HG02623 (cell line): ENCODE results near the gene ATAD3B.
"Not testable (repeated sequence)": the region's sequence is repeated elsewhere in the genome, so short reads cannot be mapped to it uniquely, and the experiment has no call there.

Source experiments
- ATAC-seq: cut with Tn5 transposase; IDR thresholded peaks from one replicate; pipeline ENCODE4 v1.9.1; 2021; ENCODE audit warnings: moderate library complexity; ENCODE audit not compliant: unreplicated experiment

ATAD3B gene, protein sequence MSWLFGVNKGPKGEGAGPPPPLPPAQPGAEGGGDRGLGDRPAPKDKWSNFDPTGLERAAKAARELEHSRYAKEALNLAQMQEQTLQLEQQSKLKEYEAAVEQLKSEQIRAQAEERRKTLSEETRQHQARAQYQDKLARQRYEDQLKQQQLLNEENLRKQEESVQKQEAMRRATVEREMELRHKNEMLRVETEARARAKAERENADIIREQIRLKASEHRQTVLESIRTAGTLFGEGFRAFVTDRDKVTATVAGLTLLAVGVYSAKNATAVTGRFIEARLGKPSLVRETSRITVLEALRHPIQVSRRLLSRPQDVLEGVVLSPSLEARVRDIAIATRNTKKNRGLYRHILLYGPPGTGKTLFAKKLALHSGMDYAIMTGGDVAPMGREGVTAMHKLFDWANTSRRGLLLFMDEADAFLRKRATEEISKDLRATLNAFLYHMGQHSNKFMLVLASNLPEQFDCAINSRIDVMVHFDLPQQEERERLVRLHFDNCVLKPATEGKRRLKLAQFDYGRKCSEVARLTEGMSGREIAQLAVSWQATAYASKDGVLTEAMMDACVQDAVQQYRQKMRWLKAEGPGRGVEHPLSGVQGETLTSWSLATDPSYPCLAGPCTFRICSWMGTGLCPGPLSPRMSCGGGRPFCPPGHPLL

DNA sequence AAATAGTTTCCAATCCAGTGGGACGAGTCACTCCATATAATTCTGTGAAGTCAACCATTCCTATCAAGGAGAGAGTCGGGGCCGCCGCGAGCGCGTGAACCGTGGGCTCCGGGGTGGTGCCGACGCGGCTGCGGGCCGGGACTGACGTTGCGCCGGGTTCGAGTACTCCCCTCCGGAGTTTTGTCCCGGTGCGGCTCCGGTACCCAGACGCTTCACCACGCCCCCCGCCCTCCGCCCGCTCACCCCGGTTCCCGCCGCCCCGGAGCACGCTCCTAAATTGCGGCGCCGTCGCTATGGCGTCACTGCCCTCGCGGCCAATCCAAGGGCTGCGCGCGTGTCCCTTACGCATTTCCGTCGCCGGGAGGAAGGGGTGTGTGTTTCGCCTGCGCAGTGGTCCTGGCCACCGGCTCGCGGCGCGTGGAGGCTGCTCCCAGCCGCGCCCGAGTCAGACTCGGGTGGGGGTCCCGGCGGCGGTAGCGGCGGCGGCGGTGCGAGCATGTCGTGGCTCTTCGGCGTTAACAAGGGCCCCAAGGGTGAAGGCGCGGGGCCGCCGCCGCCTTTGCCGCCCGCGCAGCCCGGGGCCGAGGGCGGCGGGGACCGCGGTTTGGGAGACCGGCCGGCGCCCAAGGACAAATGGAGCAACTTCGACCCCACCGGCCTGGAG, at the start of gene ATAD3B:
Gene ATAD3B, plus strand, starts transcription at position 377 of the 664 bp plus-strand sequence. Its CDS starts 120 bp downstream, at position 497.
- ATAC-seq, result peak; percentile 85

DNA sequence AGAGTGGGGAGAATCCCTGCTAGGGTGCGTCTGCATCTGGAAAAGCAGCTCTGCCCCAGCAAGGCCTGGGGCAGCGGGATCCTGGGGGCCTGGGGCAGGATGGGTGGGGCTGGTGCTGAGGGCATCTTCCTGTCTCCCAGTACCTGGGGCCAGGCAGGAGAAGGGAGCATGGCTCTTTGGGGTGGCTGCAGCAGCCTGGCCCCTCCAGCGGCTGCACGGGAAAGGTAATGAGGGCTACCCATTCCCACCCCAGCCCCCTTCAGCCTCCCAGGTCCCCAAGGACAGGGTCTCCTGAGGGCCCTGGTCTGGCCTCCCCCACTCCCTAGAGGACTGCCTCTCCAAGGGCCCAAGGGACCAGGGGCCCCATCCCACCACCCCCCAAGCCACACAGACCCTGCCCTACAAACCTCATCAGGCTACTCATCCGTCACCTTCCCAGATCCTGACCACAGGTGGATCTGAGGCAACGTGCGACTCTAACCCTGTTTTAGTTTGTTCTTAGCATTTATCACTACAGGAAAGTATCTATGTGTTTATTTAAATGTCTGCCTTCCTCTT, 49.6 kb upstream of the ATAD3B start:
- ATAC-seq, result no peak

- ATAC-seq, result no peak
These were observed 48.9 kb upstream of the ATAD3B start for GRCh38 chr1:1422465-1423244.

DNA sequence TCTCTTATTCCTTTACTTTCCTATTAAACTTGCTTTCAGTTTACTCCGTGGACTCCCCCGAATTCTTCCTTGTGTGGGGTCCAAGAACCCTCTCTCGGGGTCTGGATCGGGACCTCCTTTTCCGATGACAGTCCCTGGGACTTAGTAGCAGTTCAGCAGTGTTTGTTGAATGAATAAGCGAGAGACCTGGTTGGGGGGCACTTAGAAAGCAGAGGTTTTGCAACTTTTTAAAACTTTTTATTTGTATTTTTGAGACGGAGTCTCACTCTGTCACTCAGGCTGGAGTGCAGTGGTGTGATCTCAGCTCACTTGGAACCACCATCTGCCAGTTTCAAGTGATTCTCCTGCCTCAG, 48.3 kb upstream of the ATAD3B start:
- ATAC-seq, result no peak

DNA sequence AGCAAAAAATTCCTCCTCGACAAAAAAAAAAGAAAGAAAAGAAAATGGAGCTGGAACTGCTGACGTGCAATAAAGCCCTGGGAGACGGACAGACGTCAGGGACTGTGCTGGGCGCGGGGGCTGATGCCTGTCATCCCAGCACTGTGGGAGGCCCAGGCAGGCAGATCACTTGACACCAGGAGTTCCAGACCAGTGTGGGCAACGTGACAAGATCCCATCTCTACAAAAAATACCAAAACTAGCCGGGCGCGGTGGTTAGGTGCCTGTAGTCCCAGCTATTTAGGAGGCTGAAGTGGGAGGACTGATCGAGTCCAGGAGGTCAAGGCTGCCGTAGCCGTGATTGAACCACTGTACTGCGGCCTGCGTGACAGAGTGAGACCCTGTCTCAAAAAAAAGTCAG, 46.9 kb upstream of the ATAD3B start:
- no peak for ATAC-seq

GRCh38 chr1:1425426-1425752, 46.2 kb upstream of the ATAD3B start:
- ATAC-seq, result no peak

GRCh38 chr1:1425753-1426495, 45.6 kb upstream of the ATAD3B start:
- no peak for ATAC-seq

DNA sequence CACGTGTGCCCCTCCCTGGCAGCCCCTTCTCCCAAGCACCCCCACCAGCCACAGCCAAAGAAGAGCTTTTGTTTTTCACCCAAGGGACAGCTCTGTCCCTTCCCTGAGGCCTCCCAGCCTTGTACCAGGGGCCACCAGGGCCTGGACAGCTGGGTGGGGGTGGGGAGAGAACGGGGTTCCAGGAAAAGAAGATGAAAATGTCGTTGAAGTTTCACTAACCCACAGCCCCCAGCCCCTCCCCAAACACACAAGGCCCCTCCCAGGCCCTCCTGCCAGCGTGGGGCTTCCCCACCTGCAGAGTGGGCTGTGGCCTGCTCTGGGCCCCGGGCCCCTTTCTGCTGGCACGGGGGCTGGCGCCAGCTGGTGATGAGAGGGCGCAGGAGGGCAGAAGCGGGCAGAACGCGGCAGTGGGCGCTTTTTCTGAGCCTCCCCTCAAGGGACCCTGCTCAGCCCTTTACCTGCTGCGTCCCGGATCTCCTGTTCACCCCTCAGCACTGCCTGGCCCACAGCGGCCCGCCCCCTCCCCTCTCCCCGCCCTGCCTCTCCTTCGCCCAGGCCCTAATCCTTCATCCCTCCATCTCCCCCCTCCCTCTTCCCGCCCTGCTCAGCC, 45.0 kb upstream of the ATAD3B start:
- ATAC-seq, result no peak

DNA sequence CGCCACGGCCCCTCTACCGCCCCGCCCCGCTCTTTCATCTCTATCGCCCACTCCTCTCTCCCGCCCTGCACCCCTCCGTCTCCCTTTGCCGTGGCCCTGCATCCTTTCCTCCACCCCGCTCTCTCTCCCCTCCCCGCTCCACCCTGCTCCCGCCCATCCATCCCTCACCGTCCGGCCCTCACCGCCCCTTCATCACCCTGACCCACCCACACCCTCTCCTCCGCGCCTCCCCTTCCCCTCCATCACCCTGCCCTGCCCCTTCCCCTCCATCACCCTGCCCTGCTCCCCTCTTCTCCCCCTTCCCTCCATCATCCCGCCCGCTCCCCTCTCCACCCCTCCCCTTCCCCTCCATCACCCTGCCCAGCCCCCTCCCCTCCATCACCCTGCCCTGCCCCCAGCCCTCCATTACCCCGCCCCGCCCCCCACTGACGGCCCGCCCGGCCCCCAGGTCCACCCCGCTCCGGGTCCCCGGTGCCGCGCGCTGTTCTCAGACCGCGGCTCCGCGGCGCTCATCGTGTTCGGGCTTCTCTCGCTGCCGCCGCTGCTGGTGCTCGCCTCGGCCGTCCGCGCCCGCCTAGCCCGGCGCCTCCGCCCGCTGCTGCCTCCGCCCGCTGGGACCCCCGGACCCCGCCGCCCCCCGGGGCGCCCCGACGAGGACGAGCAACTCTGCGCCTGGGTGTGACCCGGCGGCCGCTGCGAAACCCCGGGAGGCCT, 44.3 kb upstream of the ATAD3B start:
- no peak for ATAC-seq

GRCh38 chr1:1427820-1428148, 43.8 kb upstream of the ATAD3B start:
- ATAC-seq, result no peak

- ATAC-seq, result no peak
These were observed 43.4 kb upstream of the ATAD3B start for GRCh38 chr1:1428174-1428573.

- not testable (repeated sequence) for ATAC-seq
These were observed 42.6 kb upstream of the ATAD3B start for GRCh38 chr1:1428967-1429366.

- no peak for ATAC-seq
These were observed 41.9 kb upstream of the ATAD3B start for GRCh38 chr1:1429671-1430073.

DNA sequence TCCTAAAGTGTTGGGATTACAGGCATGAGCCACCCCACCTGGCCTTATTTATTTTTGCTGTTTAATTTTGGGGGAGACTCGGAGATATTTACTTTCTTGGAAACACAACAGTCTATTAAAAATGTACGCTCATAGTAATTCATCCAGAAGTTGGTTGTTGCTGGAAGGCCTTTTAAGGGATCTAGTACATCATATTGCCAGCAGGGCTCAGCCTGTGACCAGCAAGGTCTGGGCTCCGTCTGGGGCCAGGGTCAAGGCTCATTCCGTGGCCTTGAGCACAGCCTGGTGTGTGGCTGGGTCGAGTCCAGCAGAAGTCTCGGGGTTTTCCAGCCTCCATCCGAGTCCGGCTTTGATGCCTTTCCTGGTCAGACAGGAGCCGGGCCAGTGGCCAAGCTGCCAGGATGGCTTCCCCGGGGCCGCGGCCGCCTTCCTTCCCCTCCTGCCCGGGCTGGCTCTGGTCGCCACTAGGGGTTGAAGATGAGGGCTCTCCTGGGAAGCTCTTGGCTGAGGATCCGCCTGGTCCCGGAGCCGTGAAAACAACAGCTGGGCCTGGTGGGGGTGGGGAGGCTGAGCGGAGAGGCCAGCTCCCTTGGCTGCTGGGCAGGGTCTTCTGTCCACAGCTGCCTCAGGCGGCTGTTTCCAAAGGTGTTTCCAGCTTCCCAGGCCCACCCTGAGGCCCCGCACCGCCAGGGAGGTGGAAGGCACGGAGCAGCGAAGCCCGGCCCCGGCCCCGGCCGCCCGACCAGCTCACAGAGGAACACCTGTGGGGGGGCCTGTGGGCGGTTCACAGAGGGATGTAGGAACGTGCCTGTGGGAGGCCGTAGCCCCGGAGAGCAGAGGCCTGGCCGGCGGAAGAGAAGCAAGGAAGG, 41.2 kb upstream of the ATAD3B start:
- ATAC-seq, result no peak

DNA sequence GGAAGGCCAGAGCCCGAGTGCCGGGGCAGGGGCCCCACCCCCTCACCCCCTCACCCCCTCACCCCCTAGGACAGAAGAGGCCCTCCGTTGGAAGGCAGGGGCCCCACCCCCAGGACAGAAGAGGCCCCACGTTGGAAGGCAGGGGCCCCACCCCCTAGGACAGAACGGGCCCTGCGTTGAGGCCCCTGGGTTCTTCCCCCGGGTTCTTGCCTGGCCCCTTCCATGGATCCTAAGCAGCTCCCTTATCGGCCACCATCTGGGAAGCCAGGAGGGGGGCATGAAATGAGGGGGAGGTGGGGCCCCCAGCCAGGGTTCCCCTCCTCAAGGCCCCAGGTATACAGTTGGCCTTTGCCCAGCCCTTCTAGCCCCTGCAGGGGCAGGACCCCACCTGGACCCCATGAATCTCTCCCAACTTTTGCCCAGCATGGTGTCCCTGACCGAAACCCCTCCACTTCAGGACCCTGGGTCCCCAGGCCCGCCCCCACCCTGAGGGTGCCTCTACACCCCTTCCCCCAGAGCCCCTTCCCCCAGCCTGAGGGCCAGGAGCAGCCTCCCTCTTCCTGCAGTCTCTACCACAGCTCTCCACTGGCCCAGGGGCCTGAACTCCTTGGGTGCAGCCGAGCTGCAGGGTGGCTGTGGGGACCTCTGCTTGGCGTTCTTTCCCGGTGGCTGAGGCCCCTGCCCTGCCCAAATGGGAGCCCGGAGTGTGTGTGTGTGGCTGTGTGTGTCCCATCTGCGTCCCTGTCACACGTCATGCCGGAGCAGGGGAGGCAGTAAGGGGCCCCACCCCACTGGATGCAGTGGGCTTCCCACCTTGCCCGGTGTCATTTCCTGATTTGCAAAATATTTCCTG, 40.3 kb upstream of the ATAD3B start:
- ATAC-seq, result no peak

- no peak for ATAC-seq
These were observed 39.7 kb upstream of the ATAD3B start for GRCh38 chr1:1431845-1432273.

DNA sequence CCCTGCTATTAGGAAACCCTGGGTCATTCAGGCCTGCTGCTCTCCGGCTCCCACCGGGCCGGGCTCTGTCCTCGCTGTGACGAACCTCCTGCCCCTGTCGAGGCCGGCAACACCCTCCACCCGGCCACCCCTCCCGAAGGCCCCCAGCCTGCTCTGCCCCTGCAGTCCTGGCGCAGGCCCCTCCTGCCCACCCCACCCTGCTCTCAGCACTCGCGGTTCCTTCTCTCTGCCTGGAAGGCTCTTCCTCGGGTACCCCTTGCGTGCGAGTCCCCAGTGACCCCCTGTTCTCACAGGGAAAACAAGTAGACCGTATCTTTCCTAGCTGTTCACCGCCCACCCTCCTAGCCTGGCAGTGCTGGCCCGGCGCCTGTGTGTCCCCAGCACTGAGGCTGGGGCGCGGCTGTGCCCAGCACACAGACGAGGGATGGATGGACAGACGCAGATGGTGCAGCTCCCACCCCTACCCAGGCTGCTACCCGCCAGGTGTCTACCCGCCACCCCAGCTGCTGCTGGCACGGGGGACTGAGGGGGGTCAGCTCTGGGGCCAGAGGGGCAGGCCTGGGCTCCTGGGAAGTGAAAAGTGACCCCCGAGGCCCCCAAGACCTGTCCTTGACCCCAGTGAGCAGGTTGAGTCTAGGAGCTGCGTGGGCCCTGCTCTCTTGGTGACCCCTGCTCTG, 39.2 kb upstream of the ATAD3B start:
- no peak for ATAC-seq
